Endodermal cell (in vitro differentiated cells): Measurements from ENCODE around the gene FRYL. TPM values are rescaled to one million over a fixed set of nuclear protein-coding genes. Genes with fewer than 3 reads are reported as not detected.

ENCODE experiments used
- DNase-seq: peaks from one replicate; pipeline ENCODE4 v3.0.0-alpha.2; 2017
- H3K27ac ChIP-seq: 2 replicates; pipeline ENCODE4 v1.5.1; 2013; ENCODE audit warnings: mild to moderate bottlenecking, low read depth, low read length, moderate library complexity
- H3K27me3 ChIP-seq: 2 replicates; pipeline ENCODE4 v1.6.1; 2013; ENCODE audit warnings: mild to moderate bottlenecking, low read length, moderate library complexity; ENCODE audit not compliant: insufficient read depth, control insufficient read depth, poor library complexity, severe bottlenecking
- H3K36me3 ChIP-seq: 2 replicates; pipeline ENCODE4 v1.7.0; 2013; ENCODE audit warnings: mild to moderate bottlenecking, low read length, moderate library complexity; ENCODE audit not compliant: control insufficient read depth, insufficient read depth
- H3K4me1 ChIP-seq: one replicate; pipeline ENCODE4 v1.7.0; 2013; ENCODE audit warnings: low read length; ENCODE audit not compliant: control insufficient read depth, insufficient read depth
- H3K4me3 ChIP-seq: 2 replicates; pipeline ENCODE4 v1.5.1; 2013; ENCODE audit warnings: mild to moderate bottlenecking, low read length, moderate library complexity
- H3K9ac ChIP-seq: 2 replicates; pipeline ENCODE4 v1.6.1; 2013; ENCODE audit warnings: mild to moderate bottlenecking, low read length, moderate library complexity; ENCODE audit not compliant: poor library complexity, severe bottlenecking; ENCODE audit errors: extremely low read depth
- H3K9me3 ChIP-seq: 2 replicates; pipeline ENCODE4 v1.6.1; 2013; ENCODE audit warnings: mild to moderate bottlenecking, low read length, moderate library complexity; ENCODE audit not compliant: control insufficient read depth
- H3K27ac Mint-ChIP-seq: 2 replicates; pipeline ENCODE4 v1.8.0; 2020; ENCODE audit warnings: mixed read lengths
- H3K27me3 Mint-ChIP-seq: 2 replicates; pipeline ENCODE4 v1.8.0; 2021; ENCODE audit warnings: mild to moderate bottlenecking, mixed read lengths; ENCODE audit not compliant: insufficient read depth
- H3K36me3 Mint-ChIP-seq: 2 replicates; pipeline ENCODE4 v1.8.0; 2020; ENCODE audit warnings: low read depth, mixed read lengths
- H3K4me1 Mint-ChIP-seq: 2 replicates; pipeline ENCODE4 v1.8.0; 2020; ENCODE audit warnings: mixed read lengths
- H3K4me3 Mint-ChIP-seq: 2 replicates; pipeline ENCODE4 v1.8.0; 2020; ENCODE audit warnings: mild to moderate bottlenecking, moderate library complexity, mixed read lengths
- H3K9me3 Mint-ChIP-seq: 2 replicates; pipeline ENCODE4 v1.8.0; 2020; ENCODE audit warnings: mild to moderate bottlenecking, mixed read lengths
- WGBS, 2 experiments: methylation state at CpG; one replicate each; pipeline versions ENCODE4 v1.1.5 to v1.1.7; 2013; ENCODE audit warnings: missing lambda C conversion rate in 2 of 2, mixed read lengths in 1 of 2; ENCODE audit not compliant: insufficient coverage in 1 of 2, insufficient read length in 1 of 2; 5-methylcytosine and 5-hydroxymethylcytosine counted together
- total RNA-seq, 2 donors: library from RNA; stranded (reverse); fragmentation: NEBNext Ultra II Directional in 1 of 2; extraction: Animal tissue kit (Norgen Biotek cat#: 25700) in 1 of 2; gene quantifications; 2 replicates in 1 of 2; 3 replicates in 1 of 2; pipeline ENCODE4 v1.2.1, GENCODE V29; 2021
- TF ChIP-seq, protein P1 (sequence below): fragments of 200-600 bp; sonication (generic); conservative IDR thresholded peaks from 2 replicates; pipeline ENCODE4 v1.5.0; 2021; ENCODE audit warnings: antibody characterized with exemption, mild to moderate bottlenecking

Gene FRYL
- total RNA-seq, 2 donors from 2014 or later: 56.5 to 62.6 TPM

DNA sequence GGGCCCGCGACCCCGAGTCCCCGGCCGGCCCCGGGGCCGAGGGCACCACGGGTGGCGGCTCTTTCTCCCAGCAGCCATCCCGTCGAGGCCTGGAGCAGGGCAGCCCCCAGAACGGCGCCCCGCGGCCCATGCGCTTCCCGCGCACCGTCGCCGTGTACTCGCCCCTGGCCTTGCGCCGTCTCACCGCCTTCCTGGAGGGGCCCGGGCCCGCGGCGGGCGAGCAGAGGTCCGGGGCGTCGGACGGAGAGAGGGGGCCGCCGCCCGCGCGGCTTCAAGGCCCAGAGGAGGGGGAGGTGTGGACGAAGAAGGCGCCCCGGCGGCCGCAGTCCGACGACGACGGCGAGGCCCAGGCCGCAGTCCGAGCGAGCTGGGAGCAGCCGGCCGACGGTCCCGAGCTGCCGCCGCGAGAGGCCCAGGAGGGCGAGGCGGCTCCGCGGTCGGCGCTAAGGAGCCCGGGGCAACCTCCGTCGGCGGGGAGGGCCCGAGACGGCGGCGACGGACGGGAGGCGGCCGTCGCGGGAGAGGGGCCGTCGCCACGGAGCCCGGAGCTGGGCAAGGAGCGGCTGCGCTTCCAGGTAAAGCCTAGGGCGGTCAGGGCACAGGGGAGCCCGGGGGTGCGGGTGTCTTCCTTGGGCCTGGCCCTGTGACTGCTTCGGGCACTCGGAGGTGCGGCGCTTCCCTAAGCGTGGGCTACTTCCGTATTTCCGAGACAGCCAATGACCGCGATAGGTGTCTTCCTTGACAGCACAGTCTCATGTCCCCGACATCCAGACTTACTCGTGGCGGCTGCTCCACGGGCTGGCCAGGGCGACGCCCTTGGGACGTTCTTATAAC lies 289.2 kb downstream of the FRYL start:
- Histone ChIP-seq H3K27me3 (peaks cover 62% of the 10 kb centered on the region), H3K9ac (no peak overlapping the region), H3K36me3 (no peaks in the 10 kb centered on the region), H3K4me3 (no peak overlapping the region), H3K9me3 (no peaks in the 10 kb centered on the region), H3K27ac (no peak overlapping the region), H3K4me1 (peaks cover 4% of the 10 kb centered on the region)
- Mint-ChIP-seq H3K4me3 (peak overlapping the region; percentile 35), H3K9me3 (no peaks in the 10 kb centered on the region), H3K27me3 (peaks cover 60% of the 10 kb centered on the region), H3K36me3 (no peaks in the 10 kb centered on the region), H3K4me1 (peaks cover 5% of the 10 kb centered on the region), H3K27ac (no peak overlapping the region)
- peak; percentile 68 for DNase-seq
- 55 to 86% methylated on average over 63 to 104 of the region's 104 CpGs for WGBS, 2 experiments
- TF ChIP-seq, protein P1, sequence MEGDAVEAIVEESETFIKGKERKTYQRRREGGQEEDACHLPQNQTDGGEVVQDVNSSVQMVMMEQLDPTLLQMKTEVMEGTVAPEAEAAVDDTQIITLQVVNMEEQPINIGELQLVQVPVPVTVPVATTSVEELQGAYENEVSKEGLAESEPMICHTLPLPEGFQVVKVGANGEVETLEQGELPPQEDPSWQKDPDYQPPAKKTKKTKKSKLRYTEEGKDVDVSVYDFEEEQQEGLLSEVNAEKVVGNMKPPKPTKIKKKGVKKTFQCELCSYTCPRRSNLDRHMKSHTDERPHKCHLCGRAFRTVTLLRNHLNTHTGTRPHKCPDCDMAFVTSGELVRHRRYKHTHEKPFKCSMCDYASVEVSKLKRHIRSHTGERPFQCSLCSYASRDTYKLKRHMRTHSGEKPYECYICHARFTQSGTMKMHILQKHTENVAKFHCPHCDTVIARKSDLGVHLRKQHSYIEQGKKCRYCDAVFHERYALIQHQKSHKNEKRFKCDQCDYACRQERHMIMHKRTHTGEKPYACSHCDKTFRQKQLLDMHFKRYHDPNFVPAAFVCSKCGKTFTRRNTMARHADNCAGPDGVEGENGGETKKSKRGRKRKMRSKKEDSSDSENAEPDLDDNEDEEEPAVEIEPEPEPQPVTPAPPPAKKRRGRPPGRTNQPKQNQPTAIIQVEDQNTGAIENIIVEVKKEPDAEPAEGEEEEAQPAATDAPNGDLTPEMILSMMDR: no peak

DNA sequence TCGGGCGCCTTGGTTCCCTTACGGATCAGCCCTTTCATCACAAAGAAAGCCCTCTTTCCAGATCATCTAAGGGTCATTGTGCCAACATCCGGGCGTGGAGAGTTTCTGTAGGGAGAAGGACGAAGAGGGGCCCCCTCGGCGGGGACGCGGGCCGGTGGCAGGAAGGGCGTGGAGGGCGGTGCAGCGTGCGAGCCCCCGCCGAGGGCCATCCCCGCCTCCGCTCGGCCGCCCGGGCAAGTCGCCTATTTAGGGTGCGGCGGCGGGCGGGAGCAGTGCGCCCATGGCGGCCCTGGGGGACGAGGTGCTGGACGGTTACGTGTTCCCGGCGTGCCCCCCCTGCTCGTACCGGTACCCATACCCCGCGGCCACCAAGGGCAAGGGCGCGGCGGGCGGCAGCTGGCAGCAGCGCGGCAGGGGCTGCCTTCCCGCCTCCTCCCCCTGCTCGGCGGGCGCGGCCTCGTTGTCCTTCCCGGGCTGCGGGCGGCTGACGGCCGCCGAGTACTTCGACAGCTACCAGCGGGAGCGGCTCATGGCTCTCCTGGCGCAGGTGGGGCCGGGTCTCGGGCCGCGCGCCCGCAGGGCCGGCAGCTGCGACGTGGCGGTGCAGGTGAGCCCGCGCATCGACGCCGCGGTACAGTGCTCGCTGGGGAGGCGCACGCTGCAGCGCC lies 289.9 kb downstream of the FRYL start, which contains the start of gene ZAR1:
TSS of gene ZAR1 (plus strand) at position 241 of the 668 bp plus-strand sequence. CDS start at position 281, 40 bp downstream.
- Mint-ChIP-seq H3K4me3 (peak within 1 kb of the TSS; percentile 44), H3K27ac (no peak within 1 kb of the TSS), H3K36me3 (no peaks in the 10 kb centered on the region), H3K4me1 (peaks cover 5% of the 10 kb centered on the region), H3K27me3 (peaks cover 66% of the 10 kb centered on the region), H3K9me3 (no peaks in the 10 kb centered on the region)
- DNase-seq: peak; percentile 79
- H3K4me3 ChIP-seq: peak within 1 kb of the TSS; percentile 64
- peaks cover 70% of the 10 kb centered on the region for H3K27me3 ChIP-seq
- TF ChIP-seq, protein P1: no peak
- peaks cover 4% of the 10 kb centered on the region for H3K4me1 ChIP-seq
- no peaks in the 10 kb centered on the region for H3K36me3 ChIP-seq
- 7 to 9% methylated on average over 21 to 80 of the region's 80 CpGs for WGBS, 2 experiments
- H3K9me3 ChIP-seq: no peaks in the 10 kb centered on the region
- no peak within 1 kb of the TSS for H3K9ac ChIP-seq
- H3K27ac ChIP-seq: no peak within 1 kb of the TSS

DNA sequence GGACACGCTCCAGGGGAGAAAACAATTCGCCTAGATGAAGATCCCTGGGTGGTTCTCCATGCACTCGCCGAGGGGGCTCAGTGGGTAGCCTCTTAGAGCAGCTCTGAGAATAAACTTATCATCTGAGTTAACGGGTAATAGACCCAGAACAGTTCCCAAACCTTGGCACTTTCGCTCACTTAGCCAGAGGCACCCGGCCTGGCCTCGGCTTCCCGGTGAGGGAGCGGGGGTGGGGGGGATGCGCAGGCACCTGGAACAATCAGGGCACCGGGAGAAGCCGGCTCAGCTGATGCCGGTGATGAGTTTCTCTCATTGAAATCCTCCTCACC lies 290.4 kb downstream of the FRYL start:
- no peak overlapping the region for H3K9ac ChIP-seq
- H3K4me3 Mint-ChIP-seq: peak overlapping the region; percentile 44
- H3K27ac ChIP-seq: no peak overlapping the region
- peaks cover 8% of the 10 kb centered on the region for H3K4me1 Mint-ChIP-seq
- H3K36me3 ChIP-seq: no peaks in the 10 kb centered on the region
- H3K9me3 Mint-ChIP-seq: no peaks in the 10 kb centered on the region
- peak overlapping the region; percentile 64 for H3K4me3 ChIP-seq
- TF ChIP-seq, protein P1: no peak
- peaks cover 71% of the 10 kb centered on the region for H3K27me3 Mint-ChIP-seq
- WGBS, 2 experiments: 13 to 14% methylated on average over 3 to 14 of the region's 14 CpGs
- DNase-seq: peak; percentile 73
- H3K27me3 ChIP-seq: peaks cover 75% of the 10 kb centered on the region
- H3K9me3 ChIP-seq: no peaks in the 10 kb centered on the region
- H3K4me1 ChIP-seq: peaks cover 4% of the 10 kb centered on the region
- no peak overlapping the region for H3K27ac Mint-ChIP-seq
- no peaks in the 10 kb centered on the region for H3K36me3 Mint-ChIP-seq
